GM12891 (cell line): ENCODE data around the gene TSHZ2.
"Not testable (repeated sequence)": the region's sequence is repeated elsewhere in the genome, so short reads cannot be mapped to it uniquely, and the experiment has no call there.

Experiments
- DNase-seq: peaks from one replicate; pipeline ENCODE4 v3.0.0; 2011; ENCODE audit warnings: low spot score; ENCODE audit not compliant: insufficient read length
- FAIRE-seq: peaks from 2 replicates; lab custom pipeline; 2011; peaks lifted over from hg19 to GRCh38; lab: Jason Lieb, UNC
- PAX5 ChIP-seq: IDR thresholded peaks from 2 replicates; pipeline ENCODE4 v1.6.1; 2011; ENCODE audit warnings: low read length, moderate library complexity, mild to moderate bottlenecking; ENCODE audit not compliant: insufficient read depth, severe bottlenecking
- POLR2A ChIP-seq: IDR thresholded peaks from 2 replicates; pipeline ENCODE4 v1.6.1; 2011; ENCODE audit warnings: low read depth, low read length, control low read depth
- POLR2AphosphoS5 ChIP-seq: IDR thresholded peaks from 2 replicates; pipeline ENCODE4 v1.6.1; 2011; ENCODE audit warnings: low read depth, low read length, control low read depth
- POU2F2 ChIP-seq: IDR thresholded peaks from 2 replicates; pipeline ENCODE4 v1.6.1; 2011; ENCODE audit warnings: low read depth, mild to moderate bottlenecking, control low read depth, low read length, moderate library complexity
- SPI1 ChIP-seq: IDR thresholded peaks from 2 replicates; pipeline ENCODE4 v1.6.1; 2011; ENCODE audit warnings: low read depth, low read length, control low read depth
- TAF1 ChIP-seq: IDR thresholded peaks from 2 replicates; pipeline ENCODE4 v1.6.1; 2011; ENCODE audit warnings: low read depth, low read length, control low read depth

The TSHZ2 gene

GRCh38 chr20:53434662-53435061 is 462.5 kb downstream of the TSHZ2 start:
- no peak for FAIRE-seq
- DNase-seq, result no peak
- no peak for TF ChIP-seq TAF1
- no peak for TF ChIP-seq PAX5
- no peak for TF ChIP-seq SPI1
- no peak for TF ChIP-seq POLR2A
- TF ChIP-seq POLR2AphosphoS5, result no peak
- TF ChIP-seq POU2F2, result no peak

- not testable (repeated sequence) for FAIRE-seq
Observed at GRCh38 chr20:53436927-53437326, 464.8 kb downstream of the TSHZ2 start.

GRCh38 chr20:53438368-53438767 is 466.2 kb downstream of the TSHZ2 start:
- DNase-seq (no peak), FAIRE-seq (no peak)
- TF ChIP-seq POU2F2 (no peak), POLR2AphosphoS5 (no peak), POLR2A (no peak), SPI1 (no peak), TAF1 (no peak), PAX5 (no peak)

More at GRCh38 chr20:53436927-53437326, 464.8 kb downstream of the TSHZ2 start:
- not testable (repeated sequence) for DNase-seq

- DNase-seq, result no peak
- no peak for TF ChIP-seq TAF1
- no peak for TF ChIP-seq PAX5
- TF ChIP-seq POLR2AphosphoS5, result no peak
- no peak for TF ChIP-seq SPI1
- TF ChIP-seq POU2F2, result no peak
- no peak for TF ChIP-seq POLR2A
- FAIRE-seq, result no peak
Observed at GRCh38 chr20:53439046-53439445, 466.9 kb downstream of the TSHZ2 start.

GRCh38 chr20:53439616-53440015 is 467.5 kb downstream of the TSHZ2 start:
- TF ChIP-seq POLR2AphosphoS5, result no peak
- TF ChIP-seq POU2F2, result no peak
- FAIRE-seq, result no peak

GRCh38 chr20:53444401-53445149 is 472.4 kb downstream of the TSHZ2 start:
- no peak for TF ChIP-seq SPI1
- no peak for TF ChIP-seq POLR2AphosphoS5
- no peak for TF ChIP-seq POLR2A
- no peak for TF ChIP-seq TAF1
- no peak for TF ChIP-seq POU2F2
- no peak for TF ChIP-seq PAX5
- FAIRE-seq (no peak), DNase-seq (no peak)

More at GRCh38 chr20:53439616-53440015, 467.5 kb downstream of the TSHZ2 start:
- DNase-seq, result no peak

GRCh38 chr20:53445321-53445731 is 473.2 kb downstream of the TSHZ2 start:
- TF ChIP-seq PAX5 (no peak), POLR2A (no peak), POU2F2 (no peak), SPI1 (no peak), POLR2AphosphoS5 (no peak), TAF1 (no peak)
- DNase-seq (no peak), FAIRE-seq (no peak)

- DNase-seq (no peak), FAIRE-seq (no peak)
- TF ChIP-seq SPI1 (no peak), PAX5 (no peak), POLR2AphosphoS5 (no peak), POU2F2 (no peak), TAF1 (no peak), POLR2A (no peak)
Observed at GRCh38 chr20:53445932-53446331, 473.8 kb downstream of the TSHZ2 start.

GRCh38 chr20:53447316-53447715 is 475.2 kb downstream of the TSHZ2 start:
- FAIRE-seq (no peak), DNase-seq (no peak)

GRCh38 chr20:53448426-53448825 is 476.3 kb downstream of the TSHZ2 start:
- no peak for TF ChIP-seq PAX5
- TF ChIP-seq TAF1, result no peak
- TF ChIP-seq POLR2AphosphoS5, result no peak
- TF ChIP-seq POLR2A, result no peak
- TF ChIP-seq SPI1, result no peak
- TF ChIP-seq POU2F2, result no peak
- DNase-seq (no peak), FAIRE-seq (no peak)

More at GRCh38 chr20:53447316-53447715, 475.2 kb downstream of the TSHZ2 start:
- no peak for TF ChIP-seq TAF1
- TF ChIP-seq SPI1, result no peak
- TF ChIP-seq PAX5, result no peak
- no peak for TF ChIP-seq POU2F2
- no peak for TF ChIP-seq POLR2AphosphoS5
- TF ChIP-seq POLR2A, result no peak

GRCh38 chr20:53448875-53449274 is 476.7 kb downstream of the TSHZ2 start:
- DNase-seq, result no peak
- TF ChIP-seq POLR2AphosphoS5 (no peak), TAF1 (no peak), SPI1 (no peak), POLR2A (no peak), POU2F2 (no peak), PAX5 (no peak)
- FAIRE-seq, result no peak
